HG03342 (cell line): ENCODE measurements around the gene TAF7L.

Source experiments
- ATAC-seq: cut with Tn5 transposase; IDR thresholded peaks from one replicate; pipeline ENCODE4 v1.9.1; 2021; ENCODE audit warnings: mild to moderate bottlenecking, moderate library complexity; ENCODE audit not compliant: unreplicated experiment

Gene TAF7L

GRCh38 chrX:101223226-101223625 lies 67.9 kb downstream of the TAF7L start:
- ATAC-seq: no peak

GRCh38 chrX:101220662-101221260 lies 70.4 kb downstream of the TAF7L start:
- no peak for ATAC-seq

- ATAC-seq: no peak
These were observed 71.2 kb downstream of the TAF7L start for GRCh38 chrX:101219864-101220346.

- ATAC-seq: no peak
These were observed 71.8 kb downstream of the TAF7L start, which contains the start of gene DRP2 for GRCh38 chrX:101219116-101219863. TSS of gene DRP2 (plus strand) at chrX:101219786. CDS start at chrX:101231648, 11,862 bp downstream.
